Right atrium auricular region (tissue), 2 donors: Measurements from ENCODE around the gene IL1A. TPM values are rescaled to one million over a fixed set of nuclear protein-coding genes. Genes with fewer than 3 reads are reported as not detected.

ENCODE experiments used
- DNase-seq: peaks from one replicate; pipeline ENCODE4 v3.0.0-alpha.2; 2019; ENCODE audit warnings: low spot score
- H3K27ac ChIP-seq, 2 donors: fragments of 200-600 bp; sonication (generic); 1 replicate in 1 of 2; 2 replicates in 1 of 2; pipeline ENCODE4 v1.5.1; 2016 to 2019
- H3K27me3 ChIP-seq, 2 donors: fragments of 200-600 bp; sonication (generic); one replicate each; pipeline versions ENCODE4 v1.5.1 to v1.6.0; 2017 to 2019
- H3K36me3 ChIP-seq: fragments of 200-600 bp; sonication (generic); one replicate; pipeline ENCODE4 v1.5.1; 2016
- H3K4me1 ChIP-seq, 2 donors: fragments of 200-600 bp; sonication (generic); one replicate each; pipeline versions ENCODE4 v1.5.1 to v1.6.0; 2017 to 2019
- H3K4me3 ChIP-seq, 2 donors: fragments of 200-600 bp; sonication (generic); 1 replicate in 1 of 2; 2 replicates in 1 of 2; pipeline ENCODE4 v1.5.1; 2017 to 2019; ENCODE audit warnings: mild to moderate bottlenecking in 1 of 2, moderate library complexity in 1 of 2
- H3K9me3 ChIP-seq, 2 donors: fragments of 200-600 bp; sonication (generic); one replicate each; pipeline ENCODE4 v1.5.1; 2019
- CTCF ChIP-seq, 2 donors: fragments of 200-600 bp; sonication (generic); IDR thresholded peaks; one replicate each; pipeline ENCODE4 v1.5.1; 2019; ENCODE audit warnings: antibody characterized with exemption in 2 of 2
- total RNA-seq, 2 donors: library from RNA; depleted of rRNA; stranded (reverse); fragments of >200 nt; gene quantifications; one replicate each; pipeline ENCODE4 v1.1.0, GENCODE V29; 2016

Gene IL1A
- total RNA-seq, 2 donors from 2014 or later: not detected

GRCh38 chr2:112831513-112831845, 47.2 kb upstream of the IL1A start:
- no peak for DNase-seq
- H3K27ac ChIP-seq: no peak overlapping the region

GRCh38 chr2:112830682-112831512, 46.6 kb upstream of the IL1A start:
- H3K27me3 ChIP-seq: no peaks in the 10 kb centered on the region
- H3K4me1 ChIP-seq: no peaks in the 10 kb centered on the region
- no peak overlapping the region for H3K27ac ChIP-seq
- no peaks in the 10 kb centered on the region for H3K36me3 ChIP-seq
- no peaks in the 10 kb centered on the region for H3K9me3 ChIP-seq
- DNase-seq: no peak
- H3K4me3 ChIP-seq: no peak overlapping the region
- no peak for TF ChIP-seq CTCF (IDR thresholded peaks at IDR 0.05)

More at GRCh38 chr2:112831513-112831845, 47.2 kb upstream of the IL1A start:
- Histone ChIP-seq H3K36me3 (no peaks in the 10 kb centered on the region), H3K4me1 (no peaks in the 10 kb centered on the region), H3K27me3 (no peaks in the 10 kb centered on the region), H3K9me3 (no peaks in the 10 kb centered on the region), H3K4me3 (no peak overlapping the region)
- TF ChIP-seq CTCF (IDR thresholded peaks at IDR 0.05): no peak

GRCh38 chr2:112829961-112830681, 45.8 kb upstream of the IL1A start:
- no peak for TF ChIP-seq CTCF (IDR thresholded peaks at IDR 0.05)
- no peaks in the 10 kb centered on the region for H3K36me3 ChIP-seq
- no peak overlapping the region for H3K4me3 ChIP-seq

GRCh38 chr2:112829101-112829960, 45.0 kb upstream of the IL1A start:
- Histone ChIP-seq H3K4me1 (no peaks in the 10 kb centered on the region), H3K36me3 (no peaks in the 10 kb centered on the region), H3K27ac (no peak overlapping the region), H3K9me3 (no peaks in the 10 kb centered on the region), H3K27me3 (no peaks in the 10 kb centered on the region), H3K4me3 (no peak overlapping the region)
- no peak for DNase-seq
- TF ChIP-seq CTCF (IDR thresholded peaks at IDR 0.05): no peak

More at GRCh38 chr2:112829961-112830681, 45.8 kb upstream of the IL1A start:
- no peak for DNase-seq
- H3K9me3 ChIP-seq: no peaks in the 10 kb centered on the region
- no peaks in the 10 kb centered on the region for H3K27me3 ChIP-seq
- H3K4me1 ChIP-seq: no peaks in the 10 kb centered on the region
- H3K27ac ChIP-seq: no peak overlapping the region

GRCh38 chr2:112828251-112828691, 44.0 kb upstream of the IL1A start:
- H3K36me3 ChIP-seq: no peaks in the 10 kb centered on the region
- no peaks in the 10 kb centered on the region for H3K4me1 ChIP-seq
- no peak overlapping the region for H3K27ac ChIP-seq
- no peak for DNase-seq
- no peaks in the 10 kb centered on the region for H3K27me3 ChIP-seq
- no peak for TF ChIP-seq CTCF (IDR thresholded peaks at IDR 0.05)
- no peak overlapping the region for H3K4me3 ChIP-seq
- H3K9me3 ChIP-seq: no peaks in the 10 kb centered on the region
